Uterus (tissue), 4 donors: Measurements from ENCODE around the gene CAMTA1. TPM values are rescaled to one million over a fixed set of nuclear protein-coding genes. Genes with fewer than 3 reads are reported as not detected.

Experiments used
- DNase-seq, 2 donors: peaks; one replicate each; pipeline ENCODE4 v3.0.0-alpha.2; 2019 to 2020
- H3K27ac ChIP-seq, 2 donors: fragments of 200-600 bp; sonication (generic); 1 replicate in 1 of 2; 2 replicates in 1 of 2; pipeline ENCODE4 v1.5.1; 2016 to 2018
- H3K27me3 ChIP-seq, 2 donors: fragments of 200-600 bp; sonication (generic); one replicate each; pipeline ENCODE4 v1.5.1; 2018 to 2019; ENCODE audit warnings: control low read depth in 1 of 2
- H3K36me3 ChIP-seq, 2 donors: fragments of 200-600 bp; sonication (generic); one replicate each; pipeline ENCODE4 v1.5.1; 2019; ENCODE audit warnings: control low read depth in 1 of 2
- H3K4me1 ChIP-seq, 2 donors: fragments of 200-600 bp; sonication (generic); one replicate each; pipeline ENCODE4 v1.5.1; 2018 to 2019; ENCODE audit warnings: control low read depth in 1 of 2
- H3K4me3 ChIP-seq, 2 donors: fragments of 200-600 bp; sonication (generic); 1 replicate in 1 of 2; 2 replicates in 1 of 2; pipeline ENCODE4 v1.5.1; 2018 to 2019; ENCODE audit warnings: mild to moderate bottlenecking in 1 of 2
- H3K9me3 ChIP-seq, 2 donors: fragments of 200-600 bp; sonication (generic); one replicate each; pipeline ENCODE4 v1.5.1; 2019; ENCODE audit warnings: control low read depth in 1 of 2
- POLR2A ChIP-seq, 2 donors: fragments of 450-650 bp; IDR thresholded peaks; one replicate each; pipeline ENCODE4 v1.6.1; 2016; ENCODE audit warnings: antibody characterized with exemption in 2 of 2, mild to moderate bottlenecking in 1 of 2, moderate library complexity in 1 of 2
- intact Hi-C: fragments of 100-400 bp; cut with DNase I; formaldehyde crosslinking; loops from one replicate; pipeline ENCODE4 v1.15.1; 2023; ENCODE audit warnings: low total_unique reads
- total RNA-seq, 4 donors: library from RNA; depleted of rRNA in 3 of 4; stranded (reverse); fragments of >200 nt in 3 of 4; gene quantifications; one replicate each; pipeline versions ENCODE4 v1.1.0 to v1.2.4, GENCODE V29; 2014 to 2023
- TF ChIP-seq, protein P1 (sequence below), 4 experiments: fragments of 200-600 bp in 2 of 4; fragments of 450-650 bp in 2 of 4; sonication (generic) in 2 of 4; IDR thresholded peaks; one replicate each; pipeline ENCODE4 v1.5.1; 2016 to 2019; ENCODE audit warnings: antibody characterized with exemption in 4 of 4, mild to moderate bottlenecking in 2 of 4, moderate library complexity in 1 of 4
- donor health status: DM: yes; HTN: yes; CAD: no.

The CAMTA1 gene
- total RNA-seq, 4 donors from 2014 or later: 29.7 to 427 (median 64.8) TPM

DNA sequence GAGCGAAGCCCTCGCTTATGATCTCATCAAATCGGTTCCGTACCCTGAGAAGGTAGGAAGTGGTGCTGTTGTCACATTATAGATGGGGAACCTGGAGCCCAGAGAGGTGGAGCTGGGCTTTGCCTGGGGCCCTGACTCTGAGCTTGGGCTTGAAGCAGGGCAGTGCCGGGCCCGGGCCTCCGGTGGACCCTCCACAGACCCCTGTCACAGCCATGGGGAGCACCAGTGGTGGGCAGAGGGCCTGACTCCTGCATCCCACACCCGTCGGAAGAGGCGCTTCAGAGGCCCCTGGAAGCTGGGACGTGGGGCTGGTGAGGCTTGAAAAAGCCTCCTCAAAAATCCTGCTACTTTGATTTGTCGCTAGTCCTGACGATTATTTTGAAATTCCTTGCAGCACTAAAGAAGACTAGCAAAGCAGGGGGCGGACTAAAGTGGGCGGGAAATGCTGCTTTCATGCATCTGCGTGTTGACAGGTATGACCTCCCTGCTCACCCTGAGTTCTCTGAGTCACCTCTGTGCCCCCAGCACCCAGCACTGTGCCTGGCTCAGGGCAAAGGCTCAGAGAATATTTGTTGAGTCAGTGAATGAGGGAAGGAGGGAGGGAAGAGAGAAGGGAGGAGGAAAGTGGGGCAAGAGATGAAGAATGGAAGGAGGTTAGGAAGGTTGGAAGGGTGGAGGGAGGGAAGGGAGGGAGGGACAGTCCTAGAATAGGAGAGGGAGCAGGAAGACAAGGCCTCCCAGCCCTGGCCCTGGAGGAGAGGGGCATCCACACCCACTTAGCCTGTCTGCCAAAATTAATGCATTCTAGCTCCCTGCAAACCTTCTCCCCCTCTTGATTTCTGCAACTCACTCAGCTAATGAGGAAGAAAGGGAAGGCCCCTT lies 723.0 kb downstream of the CAMTA1 start:
- H3K9me3 ChIP-seq: no peaks in the 10 kb centered on the region
- no peaks in the 10 kb centered on the region for H3K36me3 ChIP-seq
- no peak for TF ChIP-seq POLR2A (IDR thresholded peaks at IDR 0.05)
- TF ChIP-seq, protein P1, sequence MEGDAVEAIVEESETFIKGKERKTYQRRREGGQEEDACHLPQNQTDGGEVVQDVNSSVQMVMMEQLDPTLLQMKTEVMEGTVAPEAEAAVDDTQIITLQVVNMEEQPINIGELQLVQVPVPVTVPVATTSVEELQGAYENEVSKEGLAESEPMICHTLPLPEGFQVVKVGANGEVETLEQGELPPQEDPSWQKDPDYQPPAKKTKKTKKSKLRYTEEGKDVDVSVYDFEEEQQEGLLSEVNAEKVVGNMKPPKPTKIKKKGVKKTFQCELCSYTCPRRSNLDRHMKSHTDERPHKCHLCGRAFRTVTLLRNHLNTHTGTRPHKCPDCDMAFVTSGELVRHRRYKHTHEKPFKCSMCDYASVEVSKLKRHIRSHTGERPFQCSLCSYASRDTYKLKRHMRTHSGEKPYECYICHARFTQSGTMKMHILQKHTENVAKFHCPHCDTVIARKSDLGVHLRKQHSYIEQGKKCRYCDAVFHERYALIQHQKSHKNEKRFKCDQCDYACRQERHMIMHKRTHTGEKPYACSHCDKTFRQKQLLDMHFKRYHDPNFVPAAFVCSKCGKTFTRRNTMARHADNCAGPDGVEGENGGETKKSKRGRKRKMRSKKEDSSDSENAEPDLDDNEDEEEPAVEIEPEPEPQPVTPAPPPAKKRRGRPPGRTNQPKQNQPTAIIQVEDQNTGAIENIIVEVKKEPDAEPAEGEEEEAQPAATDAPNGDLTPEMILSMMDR (IDR thresholded peaks at IDR 0.05): no peak
- DNase-seq: no peak
- no peak overlapping the region for H3K4me3 ChIP-seq
- H3K4me1 ChIP-seq: no peaks in the 10 kb centered on the region
- intact Hi-C loops: no loop called here
- H3K27me3 ChIP-seq: no peaks in the 10 kb centered on the region
- H3K27ac ChIP-seq: no peak overlapping the region

DNA sequence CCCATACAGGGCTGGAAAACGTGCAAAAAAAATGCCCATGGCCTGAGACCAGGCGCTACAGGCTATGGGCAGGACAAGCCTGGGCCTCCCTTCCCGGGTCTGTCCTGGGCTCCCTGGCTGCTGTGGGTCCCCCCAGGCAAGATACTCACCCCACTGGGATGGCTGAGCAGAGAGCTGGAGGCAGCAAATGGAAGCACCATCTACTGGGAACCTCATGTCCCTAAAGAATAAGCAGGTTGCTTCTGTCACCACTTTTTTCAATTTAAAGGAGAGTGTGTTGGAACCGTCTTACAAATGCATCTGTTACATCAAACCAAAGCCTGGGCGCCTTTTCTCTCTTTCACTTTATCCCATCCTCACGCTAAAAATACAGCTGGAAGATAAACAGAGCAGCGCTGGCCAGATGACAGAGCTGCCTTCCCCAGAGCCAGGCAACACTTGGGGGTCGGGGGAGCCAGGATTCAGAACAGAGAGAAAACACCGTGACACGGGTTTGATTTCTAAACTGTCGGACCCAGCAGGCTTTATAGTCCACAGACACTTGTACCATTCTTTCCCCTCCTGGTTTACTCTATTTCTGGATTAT lies 723.8 kb downstream of the CAMTA1 start:
- Histone ChIP-seq H3K9me3 (no peaks in the 10 kb centered on the region), H3K4me3 (no peak overlapping the region), H3K36me3 (no peaks in the 10 kb centered on the region), H3K4me1 (no peaks in the 10 kb centered on the region), H3K27ac (no peak overlapping the region), H3K27me3 (no peaks in the 10 kb centered on the region)
- no peak for TF ChIP-seq POLR2A (IDR thresholded peaks at IDR 0.05)
- TF ChIP-seq, protein P1 (IDR thresholded peaks at IDR 0.05): no peak
- intact Hi-C loops: no loop called here
- no peak for DNase-seq

DNA sequence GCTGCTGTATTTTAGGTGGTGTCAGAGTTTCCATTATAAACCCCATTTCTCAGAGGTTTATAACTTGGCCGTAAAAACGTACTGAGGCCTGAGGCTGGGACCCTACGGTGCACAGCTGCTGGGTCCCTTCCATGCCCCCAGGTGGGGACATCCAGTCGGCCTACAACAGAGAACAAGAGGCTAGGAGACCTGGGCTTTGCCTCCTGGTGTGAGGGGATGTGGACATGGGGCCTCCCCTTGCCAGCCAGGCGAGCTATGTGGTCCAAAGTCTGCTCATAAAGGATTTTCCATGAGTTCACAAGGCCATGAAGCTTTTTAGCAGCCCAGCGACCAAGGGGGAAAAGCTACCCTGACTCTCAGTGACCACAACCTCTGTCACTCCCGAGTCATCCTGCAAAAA lies 724.3 kb downstream of the CAMTA1 start:
- Histone ChIP-seq H3K4me3 (no peak overlapping the region), H3K9me3 (no peaks in the 10 kb centered on the region), H3K36me3 (no peaks in the 10 kb centered on the region), H3K4me1 (no peaks in the 10 kb centered on the region), H3K27me3 (no peaks in the 10 kb centered on the region), H3K27ac (no peak overlapping the region)
- intact Hi-C loops: no loop called here
- TF ChIP-seq, protein P1 (IDR thresholded peaks at IDR 0.05): no peak
- TF ChIP-seq POLR2A (IDR thresholded peaks at IDR 0.05): no peak
- DNase-seq: no peak

DNA sequence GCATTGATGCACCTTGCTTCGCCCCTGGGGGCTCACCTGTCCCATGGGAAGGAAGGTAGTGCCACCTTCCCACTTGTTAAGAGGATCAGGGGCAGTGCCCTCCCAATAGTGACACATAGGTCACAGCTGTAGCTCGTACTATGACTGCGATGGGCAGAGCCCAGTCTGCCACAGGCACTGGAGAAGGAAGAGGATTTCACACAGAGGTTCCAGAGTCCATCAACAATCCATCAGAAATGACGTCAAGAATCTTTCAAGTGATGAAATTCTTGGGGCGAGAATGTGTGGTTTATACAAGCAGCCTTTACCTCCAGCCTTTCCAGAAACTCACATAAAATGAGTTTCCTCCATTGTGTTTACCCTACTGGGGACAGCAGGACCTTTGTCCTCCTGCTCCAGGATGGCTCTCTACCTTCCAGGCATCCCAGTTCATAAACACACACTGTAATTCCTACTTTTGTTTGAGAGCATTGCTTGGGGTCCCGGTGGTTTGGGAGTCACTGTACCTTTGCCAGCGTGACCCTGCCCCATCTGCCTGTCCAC lies 725.2 kb downstream of the CAMTA1 start:
- no peak for DNase-seq
- TF ChIP-seq, protein P1 (IDR thresholded peaks at IDR 0.05): no peak
- no peak for TF ChIP-seq POLR2A (IDR thresholded peaks at IDR 0.05)
- H3K4me1 ChIP-seq: no peaks in the 10 kb centered on the region
- intact Hi-C loops: no loop called here
- H3K27me3 ChIP-seq: no peaks in the 10 kb centered on the region
- H3K27ac ChIP-seq: no peak overlapping the region
- no peaks in the 10 kb centered on the region for H3K36me3 ChIP-seq
- H3K4me3 ChIP-seq: no peak overlapping the region
- no peaks in the 10 kb centered on the region for H3K9me3 ChIP-seq

DNA sequence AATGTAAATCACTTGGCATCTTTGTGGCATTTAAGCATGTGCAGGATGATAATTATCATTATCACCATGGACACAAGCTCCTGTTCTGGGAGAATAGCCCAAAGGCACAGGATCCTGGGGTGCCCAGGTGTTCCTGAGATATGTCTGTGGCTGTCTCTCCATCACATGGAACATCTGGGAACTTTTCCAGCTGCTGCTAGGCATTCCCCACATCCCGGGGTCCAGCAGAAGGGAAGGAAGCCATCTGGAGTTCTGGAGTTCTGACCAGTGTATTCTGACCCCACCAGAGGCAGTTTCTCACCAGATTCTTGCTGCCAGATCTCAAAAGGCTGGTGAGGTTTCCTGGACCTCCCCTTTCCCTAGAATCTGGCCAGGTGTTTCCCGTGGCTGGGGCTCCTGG lies 726.1 kb downstream of the CAMTA1 start:
- intact Hi-C loops: no loop called here
- no peaks in the 10 kb centered on the region for H3K27me3 ChIP-seq
- H3K4me3 ChIP-seq: no peak overlapping the region
- no peaks in the 10 kb centered on the region for H3K36me3 ChIP-seq
- no peaks in the 10 kb centered on the region for H3K9me3 ChIP-seq
- H3K4me1 ChIP-seq: no peaks in the 10 kb centered on the region
- DNase-seq: no peak
- H3K27ac ChIP-seq: no peak overlapping the region
- TF ChIP-seq, protein P1 (IDR thresholded peaks at IDR 0.05): no peak
- no peak for TF ChIP-seq POLR2A (IDR thresholded peaks at IDR 0.05)
